Peyer's patch (tissue), 4 donors: ENCODE data around the gene MAST4. TPM values are rescaled to one million over a fixed set of nuclear protein-coding genes. Genes with fewer than 3 reads are reported as not detected.

Experiments used
- DNase-seq, 3 donors: peaks; one replicate each; pipeline ENCODE4 v3.0.0-alpha.2; 2017 to 2019
- H3K27ac ChIP-seq, 4 donors: fragments of 200-600 bp; sonication (generic); one replicate each; pipeline ENCODE4 v1.5.1; 2016 to 2019
- H3K27me3 ChIP-seq, 2 donors: fragments of 200-600 bp; sonication (generic); one replicate each; pipeline ENCODE4 v1.5.1; 2019
- H3K36me3 ChIP-seq, 3 donors: fragments of 200-600 bp; sonication (generic); one replicate each; pipeline ENCODE4 v1.5.1; 2016 to 2019
- H3K4me1 ChIP-seq, 4 donors: fragments of 200-600 bp; sonication (generic); one replicate each; pipeline ENCODE4 v1.5.1; 2016 to 2019
- H3K4me3 ChIP-seq, 4 donors: fragments of 200-600 bp; sonication (generic); 1 replicate in 3 of 4; 2 replicates in 1 of 4; pipeline ENCODE4 v1.5.1; 2016 to 2019; ENCODE audit warnings: mild to moderate bottlenecking in 1 of 4
- H3K9me3 ChIP-seq, 4 donors: fragments of 200-600 bp; sonication (generic); one replicate each; pipeline ENCODE4 v1.5.1; 2016 to 2019; ENCODE audit warnings: mild to moderate bottlenecking in 1 of 4
- CTCF ChIP-seq, 6 experiments: fragments of 450-650 bp in 4 of 6; fragments of 200-600 bp in 2 of 6; sonication (generic) in 1 of 6; IDR thresholded peaks; one replicate each; pipeline ENCODE4 v1.5.1; 2017 to 2019; ENCODE audit warnings: antibody characterized with exemption in 6 of 6, mild to moderate bottlenecking in 3 of 6, moderate library complexity in 1 of 6
- POLR2A ChIP-seq, 2 donors: fragments of 450-650 bp; IDR thresholded peaks; one replicate each; pipeline ENCODE4 v1.5.1; 2017; ENCODE audit warnings: antibody characterized with exemption in 2 of 2, mild to moderate bottlenecking in 2 of 2, moderate library complexity in 2 of 2
- total RNA-seq, 4 donors: library from RNA; depleted of rRNA; stranded (reverse); fragments of >200 nt; gene quantifications; one replicate each; pipeline ENCODE4 v1.1.0, GENCODE V29; 2016

MAST4 gene
- total RNA-seq, 4 donors from 2014 or later, result 20.2 to 23.1 (median 21.4) TPM

GRCh38 chr5:66862020-66862419, 265.8 kb downstream of the MAST4 start:
- no peaks in the 10 kb centered on the region for H3K36me3 ChIP-seq
- H3K9me3 ChIP-seq, result no peaks in the 10 kb centered on the region
- no peak overlapping the region for H3K27ac ChIP-seq
- no peak for DNase-seq
- H3K27me3 ChIP-seq, result no peaks in the 10 kb centered on the region
- no peak for TF ChIP-seq POLR2A (IDR thresholded peaks at IDR 0.05)
- no peak for TF ChIP-seq CTCF (IDR thresholded peaks at IDR 0.05)
- no peaks in the 10 kb centered on the region for H3K4me1 ChIP-seq
- H3K4me3 ChIP-seq, result no peak overlapping the region

- Histone ChIP-seq H3K27ac (no peak overlapping the region), H3K4me1 (no peaks in the 10 kb centered on the region), H3K4me3 (no peak overlapping the region), H3K9me3 (no peaks in the 10 kb centered on the region), H3K36me3 (no peaks in the 10 kb centered on the region), H3K27me3 (no peaks in the 10 kb centered on the region)
- no peak for TF ChIP-seq POLR2A (IDR thresholded peaks at IDR 0.05)
- no peak for TF ChIP-seq CTCF (IDR thresholded peaks at IDR 0.05)
- no peak for DNase-seq
Measured at GRCh38 chr5:66863243-66864170, 267.3 kb downstream of the MAST4 start.

GRCh38 chr5:66864240-66864884, 268.2 kb downstream of the MAST4 start:
- no peak overlapping the region for H3K4me3 ChIP-seq
- no peaks in the 10 kb centered on the region for H3K4me1 ChIP-seq
- H3K27ac ChIP-seq, result no peak overlapping the region
- DNase-seq, result no peak
- no peaks in the 10 kb centered on the region for H3K9me3 ChIP-seq
- no peaks in the 10 kb centered on the region for H3K27me3 ChIP-seq
- TF ChIP-seq CTCF (IDR thresholded peaks at IDR 0.05), result peak in 3 of 6 experiments; percentile 22 to 47 (median 38)
- no peak for TF ChIP-seq POLR2A (IDR thresholded peaks at IDR 0.05)
- H3K36me3 ChIP-seq, result no peaks in the 10 kb centered on the region

GRCh38 chr5:66867618-66868322, 271.6 kb downstream of the MAST4 start:
- no peaks in the 10 kb centered on the region for H3K27me3 ChIP-seq
- no peak overlapping the region for H3K27ac ChIP-seq
- H3K36me3 ChIP-seq, result no peaks in the 10 kb centered on the region
- H3K9me3 ChIP-seq, result no peaks in the 10 kb centered on the region
- DNase-seq, result no peak
- no peaks in the 10 kb centered on the region for H3K4me1 ChIP-seq
- no peak for TF ChIP-seq POLR2A (IDR thresholded peaks at IDR 0.05)
- TF ChIP-seq CTCF (IDR thresholded peaks at IDR 0.05), result no peak
- no peak overlapping the region for H3K4me3 ChIP-seq

- H3K9me3 ChIP-seq, result no peaks in the 10 kb centered on the region
- no peak for DNase-seq
- no peak overlapping the region for H3K27ac ChIP-seq
- TF ChIP-seq CTCF (IDR thresholded peaks at IDR 0.05), result no peak
- TF ChIP-seq POLR2A (IDR thresholded peaks at IDR 0.05), result no peak
- no peak overlapping the region for H3K4me3 ChIP-seq
- H3K27me3 ChIP-seq, result no peaks in the 10 kb centered on the region
- no peaks in the 10 kb centered on the region for H3K36me3 ChIP-seq
- no peaks in the 10 kb centered on the region for H3K4me1 ChIP-seq
Measured at GRCh38 chr5:66869347-66869746, 273.2 kb downstream of the MAST4 start.
